Progenitor cell of endocrine pancreas (in vitro differentiated cells): ENCODE data around the gene MMP23B. TPM values are rescaled to one million over a fixed set of nuclear protein-coding genes. Genes with fewer than 3 reads are reported as not detected.

Experiments used
- DNase-seq: peaks from one replicate; pipeline ENCODE4 v3.0.0; 2021; ENCODE audit warnings: low spot score; ENCODE audit not compliant: unreplicated experiment
- H3K27ac Mint-ChIP-seq: 2 replicates; pipeline ENCODE4 v1.8.0; 2021; ENCODE audit warnings: mild to moderate bottlenecking, moderate library complexity, mixed read lengths
- H3K27me3 Mint-ChIP-seq: 2 replicates; pipeline ENCODE4 v1.8.0; 2021; ENCODE audit warnings: mixed read lengths
- H3K36me3 Mint-ChIP-seq: 2 replicates; pipeline ENCODE4 v1.8.0; 2022; ENCODE audit warnings: mixed read lengths; ENCODE audit not compliant: insufficient read depth
- H3K4me1 Mint-ChIP-seq: 2 replicates; pipeline ENCODE4 v1.8.0; 2021; ENCODE audit warnings: low read depth, mixed read lengths
- H3K4me3 Mint-ChIP-seq: 2 replicates; pipeline ENCODE4 v1.8.0; 2021; ENCODE audit warnings: low read depth, mild to moderate bottlenecking, moderate library complexity, mixed read lengths
- H3K9me3 Mint-ChIP-seq: 2 replicates; pipeline ENCODE4 v1.8.0; 2021; ENCODE audit warnings: low read depth, mixed read lengths
- CTCF ChIP-seq: fragments of 200-600 bp; sonication (generic); IDR thresholded peaks from one replicate; pipeline ENCODE4 v1.5.0; 2021; ENCODE audit warnings: antibody characterized with exemption, mild to moderate bottlenecking; ENCODE audit not compliant: unreplicated experiment
- total RNA-seq: library from RNA; stranded (reverse); gene quantifications from 2 replicates; pipeline ENCODE4 v1.2.1, GENCODE V29; 2021

MMP23B gene
- total RNA-seq, 1 donor from 2014 or later, result 4.4 TPM

GRCh38 chr1:1677718-1678580 lies 46.0 kb downstream of the MMP23B start:
- H3K27me3 Mint-ChIP-seq, result no peaks in the 10 kb centered on the region
- H3K36me3 Mint-ChIP-seq, result peaks cover 4% of the 10 kb centered on the region
- peak overlapping the region; percentile 84 for H3K27ac Mint-ChIP-seq
- peaks cover 5% of the 10 kb centered on the region for H3K4me1 Mint-ChIP-seq
- H3K4me3 Mint-ChIP-seq, result no peak overlapping the region
- H3K9me3 Mint-ChIP-seq, result no peaks in the 10 kb centered on the region
- no peak for TF ChIP-seq CTCF
- no peak for DNase-seq

GRCh38 chr1:1678581-1679380 lies 46.8 kb downstream of the MMP23B start:
- peaks cover 4% of the 10 kb centered on the region for H3K36me3 Mint-ChIP-seq
- peaks cover 9% of the 10 kb centered on the region for H3K4me1 Mint-ChIP-seq
- peak; percentile 34 for TF ChIP-seq CTCF
- H3K4me3 Mint-ChIP-seq, result no peak overlapping the region
- H3K27ac Mint-ChIP-seq, result peak overlapping the region; percentile 84
- H3K9me3 Mint-ChIP-seq, result no peaks in the 10 kb centered on the region
- DNase-seq, result no peak
- H3K27me3 Mint-ChIP-seq, result no peaks in the 10 kb centered on the region

- Mint-ChIP-seq H3K4me1 (peaks cover 10% of the 10 kb centered on the region), H3K9me3 (no peaks in the 10 kb centered on the region), H3K27ac (peak overlapping the region; percentile 29), H3K36me3 (peaks cover 2% of the 10 kb centered on the region), H3K27me3 (no peaks in the 10 kb centered on the region), H3K4me3 (no peak overlapping the region)
- TF ChIP-seq CTCF, result no peak
- DNase-seq, result no peak
Observed at GRCh38 chr1:1680031-1680911, 48.3 kb downstream of the MMP23B start.

- TF ChIP-seq CTCF, result no peak
- DNase-seq, result no peak
- no peaks in the 10 kb centered on the region for H3K27me3 Mint-ChIP-seq
- H3K36me3 Mint-ChIP-seq, result peaks cover 4% of the 10 kb centered on the region
- H3K9me3 Mint-ChIP-seq, result no peaks in the 10 kb centered on the region
- no peak overlapping the region for H3K4me3 Mint-ChIP-seq
- peak overlapping the region; percentile 39 for H3K27ac Mint-ChIP-seq
- peaks cover 10% of the 10 kb centered on the region for H3K4me1 Mint-ChIP-seq
Observed at GRCh38 chr1:1680912-1681273, 48.9 kb downstream of the MMP23B start.
